SK-MEL-5 (cell line): ENCODE measurements around the gene DCUN1D3. TPM values are rescaled to one million over a fixed set of nuclear protein-coding genes. Genes with fewer than 3 reads are reported as not detected.

Experiments
- DNase-seq: peaks from one replicate; pipeline ENCODE4 v3.0.0-alpha.2; 2016; ENCODE audit warnings: low read depth, low spot score
- in situ Hi-C: cut with HindIII; loops from 2 replicates; pipeline ENCODE4 v1.10.0; 2016; ENCODE audit warnings: low sequenced_read_pairs, high pct_unique_total_duplicates, low pct_unique_long_range_greater_than_20kb
- total RNA-seq: library from RNA; depleted of rRNA; stranded (reverse); fragments of >200 nt; shearing (Covaris generic); gene quantifications from 2 replicates; pipeline ENCODE4 v1.2.3, GENCODE V29; 2014

DCUN1D3 gene
- total RNA-seq, 1 experiment from 2014 or later, result 6.2 TPM

- in situ Hi-C loops, result no loop called here
- no peak for DNase-seq
Measured at GRCh38 chr16:20925751-20926150, 25.6 kb upstream of the DCUN1D3 start.

- in situ Hi-C loops, result no loop called here
- DNase-seq, result no peak
Measured at GRCh38 chr16:20923876-20924275, 23.7 kb upstream of the DCUN1D3 start.

- no peak for DNase-seq
- in situ Hi-C loops, result no loop called here
Measured at GRCh38 chr16:20920799-20921198, 20.6 kb upstream of the DCUN1D3 start.

DNA sequence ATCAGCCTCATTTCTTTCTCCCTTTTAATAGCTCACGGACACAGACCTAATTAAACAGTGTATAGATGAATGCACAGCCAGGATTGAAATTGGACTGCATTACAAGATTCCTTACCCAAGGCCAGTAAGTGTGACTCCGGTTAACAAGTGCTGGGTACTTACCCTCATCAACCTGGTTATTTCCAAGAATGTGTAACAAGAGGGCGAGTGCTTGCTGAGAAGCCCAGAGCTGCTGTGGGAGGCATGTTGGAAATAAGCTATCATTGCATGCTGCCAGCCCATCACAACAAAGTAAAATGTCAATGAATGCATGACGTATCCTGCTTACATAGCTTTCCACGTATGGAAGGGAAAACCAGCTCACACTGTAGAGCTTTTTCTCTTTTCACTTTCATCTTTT, 19.9 kb upstream of the DCUN1D3 start:
- in situ Hi-C loops, result no loop called here
- no peak for DNase-seq

GRCh38 chr16:20918486-20919239, 18.5 kb upstream of the DCUN1D3 start:
- no peak for DNase-seq
- in situ Hi-C loops, result no loop called here

- in situ Hi-C loops, result no loop called here
- no peak for DNase-seq
Measured at GRCh38 chr16:20916942-20917341, 16.8 kb upstream of the DCUN1D3 start.

- DNase-seq, result no peak
- in situ Hi-C loops, result no loop called here
Measured at GRCh38 chr16:20916289-20916688, 16.1 kb upstream of the DCUN1D3 start.

DNA sequence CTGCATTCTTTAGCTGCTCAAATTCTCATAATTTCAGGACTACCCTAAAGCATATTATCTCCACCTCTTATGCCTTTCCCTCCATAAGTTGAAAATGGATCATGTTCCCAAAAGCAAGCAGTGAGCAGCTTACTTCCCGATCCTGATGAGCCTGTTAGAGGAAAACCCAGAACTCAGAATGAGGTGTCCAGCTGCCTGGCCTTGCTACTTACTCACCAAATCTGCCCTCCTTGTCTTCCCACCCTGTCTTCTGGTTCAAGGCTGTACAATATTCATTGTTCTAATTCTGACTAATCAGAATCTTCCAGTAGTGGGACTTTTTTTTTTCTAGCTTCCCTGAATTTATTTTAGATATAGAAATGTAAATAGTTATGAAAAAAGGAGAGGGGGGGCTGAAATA, 11.2 kb upstream of the DCUN1D3 start:
- in situ Hi-C loops, result no loop called here
- no peak for DNase-seq

- DNase-seq, result no peak
- in situ Hi-C loops, result no loop called here
Measured at GRCh38 chr16:20910781-20911321, 10.7 kb upstream of the DCUN1D3 start.

GRCh38 chr16:20906341-20907255, 6.4 kb upstream of the DCUN1D3 start:
- in situ Hi-C loops, result no loop called here
- DNase-seq, result no peak

GRCh38 chr16:20905576-20905975, 5.4 kb upstream of the DCUN1D3 start:
- DNase-seq, result no peak
- in situ Hi-C loops, result no loop called here

DNA sequence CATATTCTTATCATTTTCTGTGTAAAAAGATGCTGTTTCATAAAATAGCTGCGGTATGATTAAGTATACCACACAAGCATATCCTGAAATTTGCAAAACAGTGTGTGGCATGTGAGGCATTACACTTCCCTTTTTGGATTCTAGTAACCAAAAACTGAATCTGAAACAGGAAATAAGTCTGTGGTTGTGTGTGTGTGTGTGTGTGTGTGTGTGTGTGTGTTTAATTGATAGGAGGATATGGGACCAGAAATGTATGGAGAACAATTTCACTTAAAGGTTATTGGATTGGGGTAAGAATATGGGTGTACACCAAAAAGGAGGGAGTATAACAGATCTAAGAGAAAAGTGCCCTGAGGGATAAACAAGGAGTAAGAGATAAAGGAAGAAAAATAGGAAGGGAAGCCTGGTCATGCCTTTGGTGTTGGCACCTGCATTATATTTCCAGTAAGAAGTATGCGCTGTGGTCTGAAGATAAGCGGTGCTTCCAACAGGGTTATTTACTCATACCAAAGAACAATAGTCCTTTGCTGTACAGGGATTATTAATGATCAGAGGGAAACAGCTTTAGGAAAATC, 4.4 kb upstream of the DCUN1D3 start:
- in situ Hi-C loops, result no loop called here

DNA sequence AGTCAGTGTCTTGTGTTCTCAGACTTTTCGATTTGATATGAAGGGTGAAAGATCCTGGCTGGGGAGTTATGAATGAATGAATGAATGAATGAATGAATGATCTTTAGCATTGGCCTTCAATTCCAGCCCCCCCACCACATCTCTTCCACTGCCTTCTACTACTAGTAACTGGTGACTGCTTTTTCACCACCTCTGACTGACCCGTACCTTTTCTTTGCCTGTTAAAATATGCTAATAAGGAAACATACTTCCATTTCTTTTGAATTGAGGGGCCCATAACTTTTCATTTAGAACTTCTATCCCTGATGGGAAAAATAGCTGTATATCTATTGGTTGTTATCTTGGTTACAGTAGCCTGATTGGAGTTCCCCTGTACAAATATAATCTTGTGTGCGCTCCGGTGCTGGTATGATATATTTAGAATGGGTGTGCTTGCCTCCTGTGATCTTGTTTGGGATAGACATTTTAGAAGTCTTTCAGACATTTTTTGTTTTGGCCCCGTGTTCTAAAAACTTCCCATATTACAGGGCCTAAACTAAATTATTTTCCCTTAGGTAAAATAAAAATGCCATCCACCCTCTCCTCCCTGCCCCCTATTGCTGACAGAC, 3.8 kb upstream of the DCUN1D3 start:
- no peak for DNase-seq
- in situ Hi-C loops, result no loop called here

More for the DNA sequence above, 4.4 kb upstream of the DCUN1D3 start:
- DNase-seq, result no peak

DNA sequence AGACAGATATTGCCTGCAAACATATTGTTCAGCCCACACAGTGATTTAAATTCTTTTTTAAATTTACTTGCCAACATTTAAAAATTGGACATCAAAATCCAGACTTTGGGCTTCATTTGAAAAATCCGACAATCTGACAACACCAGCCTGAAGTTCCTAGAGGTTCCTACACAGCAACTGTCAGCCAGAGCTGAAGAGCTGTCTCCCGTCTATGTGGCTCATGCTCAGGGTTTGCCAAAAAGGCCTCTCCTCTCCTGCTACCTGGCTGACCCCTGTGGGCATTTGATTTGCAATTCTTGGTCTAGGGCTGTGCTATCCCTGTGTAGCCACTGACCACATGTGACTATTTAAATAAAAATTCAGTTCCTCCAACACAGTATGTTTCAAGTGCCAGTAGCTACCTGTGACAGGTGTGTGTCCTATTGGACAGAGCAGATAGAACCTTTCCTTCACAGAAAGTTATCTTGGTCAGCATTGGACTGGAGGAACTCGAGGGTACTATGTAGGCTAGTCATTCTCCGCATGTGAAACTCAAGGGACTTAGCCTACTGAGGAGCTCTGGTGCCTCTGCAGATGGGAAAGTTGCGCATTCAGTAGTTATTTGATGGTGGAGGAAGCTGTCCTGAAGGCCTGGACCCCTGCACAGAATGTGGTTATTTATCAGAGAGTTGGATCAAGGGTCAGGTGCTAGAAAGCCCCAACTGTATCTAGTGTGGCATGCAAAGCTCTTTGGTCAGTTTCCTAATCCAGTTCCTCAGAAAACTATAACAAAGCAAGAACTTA, 3.1 kb upstream of the DCUN1D3 start:
- DNase-seq, result no peak
- in situ Hi-C loops, result no loop called here

- no peak for DNase-seq
- in situ Hi-C loops, result no loop called here
Measured at GRCh38 chr16:20902426-20902825, 2.3 kb upstream of the DCUN1D3 start.

- no peak for DNase-seq
- in situ Hi-C loops, result no loop called here
Measured at GRCh38 chr16:20901436-20902112, 1.4 kb upstream of the DCUN1D3 start.

GRCh38 chr16:20901068-20901435, 894 bp upstream of the DCUN1D3 start:
- in situ Hi-C loops, result no loop called here
- no peak for DNase-seq
